ENCODE data around the gene SEMA3C. TPM values are rescaled to one million over a fixed set of nuclear protein-coding genes. Genes with fewer than 3 reads are reported as not detected.

SEMA3C gene
- under 1 TPM; 0.09 to 0.15 TPM for total RNA-seq
- polyA plus RNA-seq (2013, experiment 1 of 2), result 61.5 TPM
- 61.9 TPM for polyA plus RNA-seq (2013, experiment 2 of 2)
- long read RNA-seq, experiment 1, result 0 reads
- long read RNA-seq, experiment 2, result 0 reads
- long read RNA-seq, experiment 3, full-length matches to known transcripts, result 1 of 1 reads
- long read RNA-seq, experiment 3, partial matches to known transcripts, result 0 of 1 reads
- long read RNA-seq, experiment 3, other reads (novel, unspliced or antisense), result 0 of 1 reads
- long read RNA-seq, experiment 4, result 0 reads

- peak within 1 kb of the TSS; percentile 84 for H3K27ac Mint-ChIP-seq
- DNase-seq, result peak; percentile 95
- peaks cover 39% of the 10 kb centered on the region for H3K4me1 Mint-ChIP-seq
- no peak for TF ChIP-seq CTCF (conservative IDR thresholded peaks at IDR 0.05)
- WGBS, 2 experiments (ENCODE audit: insufficient coverage in 1 of 2, insufficient read length in 1 of 2), result 4 to 5% methylated on average over 16 to 71 of the region's 71 CpGs
- Histone ChIP-seq H3K9ac (ENCODE audit: extremely low read depth, low read length, poor library complexity, severe bottlenecking) (peak within 1 kb of the TSS; percentile 50), H3K27ac (ENCODE audit: low read depth, low read length) (peak within 1 kb of the TSS; percentile 84), H3K36me3 (ENCODE audit: control insufficient read depth, insufficient read depth, low read length) (no peaks in the 10 kb centered on the region), H3K4me3 (ENCODE audit: low read length) (peak within 1 kb of the TSS; percentile 85), H3K9me3 (ENCODE audit: control insufficient read depth, low read length) (no peaks in the 10 kb centered on the region), H3K27me3 (ENCODE audit: control insufficient read depth, insufficient read depth, low read length, poor library complexity, severe bottlenecking) (no peaks in the 10 kb centered on the region), H3K4me1 (ENCODE audit: control insufficient read depth, insufficient read depth, low read length) (no peaks in the 10 kb centered on the region)
- no peaks in the 10 kb centered on the region for H3K36me3 Mint-ChIP-seq (ENCODE audit: low read depth)
- no peaks in the 10 kb centered on the region for H3K9me3 Mint-ChIP-seq
- peak within 1 kb of the TSS; percentile 59 for H3K4me3 Mint-ChIP-seq
- peaks cover 50% of the 10 kb centered on the region for H3K27me3 Mint-ChIP-seq (ENCODE audit: insufficient read depth)
These were observed at the start of gene SEMA3C for GRCh38 chr7:80918909-80919721. Gene SEMA3C, minus strand, starts transcription at chr7:80919051. Its CDS starts 2,270 bp downstream, at chr7:80916781.

GRCh38 chr7:80968606-80969005, 49.8 kb upstream of the SEMA3C start:
- Histone ChIP-seq H3K4me1 (ENCODE audit: control insufficient read depth, insufficient read depth, low read length) (peaks cover 7% of the 10 kb centered on the region), H3K9me3 (ENCODE audit: control insufficient read depth, low read length) (no peaks in the 10 kb centered on the region), H3K4me3 (ENCODE audit: low read length) (no peak overlapping the region), H3K36me3 (ENCODE audit: control insufficient read depth, insufficient read depth, low read length) (no peaks in the 10 kb centered on the region), H3K9ac (ENCODE audit: extremely low read depth, low read length, poor library complexity, severe bottlenecking) (no peak overlapping the region), H3K27ac (ENCODE audit: low read depth, low read length) (no peak overlapping the region), H3K27me3 (ENCODE audit: control insufficient read depth, insufficient read depth, low read length, poor library complexity, severe bottlenecking) (no peaks in the 10 kb centered on the region)
- H3K4me3 Mint-ChIP-seq, result no peak overlapping the region
- no peak overlapping the region for H3K27ac Mint-ChIP-seq
- no peak for DNase-seq
- H3K36me3 Mint-ChIP-seq (ENCODE audit: low read depth), result no peaks in the 10 kb centered on the region
- WGBS, 2 experiments (ENCODE audit: insufficient coverage in 1 of 2, insufficient read length in 1 of 2), result 75 to 84% methylated on average over 1 to 2 of the region's 2 CpGs
- H3K27me3 Mint-ChIP-seq (ENCODE audit: insufficient read depth), result peaks cover 9% of the 10 kb centered on the region
- H3K4me1 Mint-ChIP-seq, result peaks cover 18% of the 10 kb centered on the region
- H3K9me3 Mint-ChIP-seq, result no peaks in the 10 kb centered on the region
- TF ChIP-seq CTCF (conservative IDR thresholded peaks at IDR 0.05), result no peak

GRCh38 chr7:80967917-80968297, 49.1 kb upstream of the SEMA3C start:
- Histone ChIP-seq H3K27ac (ENCODE audit: low read depth, low read length) (no peak overlapping the region), H3K4me3 (ENCODE audit: low read length) (no peak overlapping the region), H3K9ac (ENCODE audit: extremely low read depth, low read length, poor library complexity, severe bottlenecking) (no peak overlapping the region), H3K36me3 (ENCODE audit: control insufficient read depth, insufficient read depth, low read length) (no peaks in the 10 kb centered on the region), H3K4me1 (ENCODE audit: control insufficient read depth, insufficient read depth, low read length) (peaks cover 7% of the 10 kb centered on the region), H3K27me3 (ENCODE audit: control insufficient read depth, insufficient read depth, low read length, poor library complexity, severe bottlenecking) (no peaks in the 10 kb centered on the region), H3K9me3 (ENCODE audit: control insufficient read depth, low read length) (no peaks in the 10 kb centered on the region)
- H3K4me1 Mint-ChIP-seq, result peaks cover 18% of the 10 kb centered on the region
- WGBS, 2 experiments (ENCODE audit: insufficient coverage in 1 of 2, insufficient read length in 1 of 2), result 76 to 100% methylated on average over 1 to 4 of the region's 5 CpGs
- H3K36me3 Mint-ChIP-seq (ENCODE audit: low read depth), result no peaks in the 10 kb centered on the region
- no peak overlapping the region for H3K4me3 Mint-ChIP-seq
- DNase-seq, result no peak
- H3K9me3 Mint-ChIP-seq, result no peaks in the 10 kb centered on the region
- TF ChIP-seq CTCF (conservative IDR thresholded peaks at IDR 0.05), result no peak
- H3K27ac Mint-ChIP-seq, result no peak overlapping the region
- peaks cover 9% of the 10 kb centered on the region for H3K27me3 Mint-ChIP-seq (ENCODE audit: insufficient read depth)
